ENCODE results near the gene MTFR2.
"Not testable (repeated sequence)": the region's sequence is repeated elsewhere in the genome, so short reads cannot be mapped to it uniquely, and the experiment has no call there.

MTFR2 gene

GRCh38 chr6:136226027-136226673 is 24.0 kb downstream of the MTFR2 start:
- Mint-ChIP-seq H3K9me3 (no peaks in the 10 kb centered on the region), H3K27me3 (peaks cover 0 to 10% of the 10 kb centered on the region in 2 donors), H3K27ac (peak overlapping the region; percentile 81 to 90), H3K4me1 (ENCODE audit: low read depth in 2 of 2) (peaks cover 0 to 10% of the 10 kb centered on the region in 2 donors), H3K36me3 (ENCODE audit: insufficient read depth) (no peaks in the 10 kb centered on the region), H3K4me3 (peak overlapping the region; percentile 70 to 72)
- peak; percentile 52 to 68 (median 64) for DNase-seq
- peak; percentile 97 for ATAC-seq (replicated peaks)

- DNase-seq (no peak), ATAC-seq (replicated peaks) (no peak)
- Mint-ChIP-seq H3K4me3 (no peak overlapping the region), H3K36me3 (ENCODE audit: insufficient read depth) (no peaks in the 10 kb centered on the region), H3K27me3 (peaks cover 0 to 10% of the 10 kb centered on the region in 2 donors), H3K27ac (no peak overlapping the region), H3K4me1 (ENCODE audit: low read depth in 2 of 2) (peaks cover 0 to 10% of the 10 kb centered on the region in 2 donors), H3K9me3 (no peaks in the 10 kb centered on the region)
These were observed 24.6 kb downstream of the MTFR2 start for GRCh38 chr6:136225496-136225895.

GRCh38 chr6:136224974-136225373 is 25.1 kb downstream of the MTFR2 start:
- not testable (repeated sequence) for H3K27ac Mint-ChIP-seq; H3K4me3 Mint-ChIP-seq; ATAC-seq (replicated peaks); H3K27me3 Mint-ChIP-seq; DNase-seq; H3K36me3 Mint-ChIP-seq (ENCODE audit: insufficient read depth); H3K9me3 Mint-ChIP-seq
- peaks cover 0 to 10% of the 10 kb centered on the region in 2 donors for H3K4me1 Mint-ChIP-seq (ENCODE audit: low read depth in 2 of 2)

GRCh38 chr6:136216503-136217401 is 33.4 kb downstream of the MTFR2 start:
- ATAC-seq (replicated peaks) (no peak), DNase-seq (no peak)
- Mint-ChIP-seq H3K4me3 (no peak overlapping the region), H3K4me1 (ENCODE audit: low read depth in 2 of 2) (no peaks in the 10 kb centered on the region), H3K36me3 (ENCODE audit: insufficient read depth) (no peaks in the 10 kb centered on the region), H3K9me3 (no peaks in the 10 kb centered on the region), H3K27ac (no peak overlapping the region), H3K27me3 (no peaks in the 10 kb centered on the region)

GRCh38 chr6:136213853-136214252 is 36.3 kb downstream of the MTFR2 start:
- no peaks in the 10 kb centered on the region for H3K9me3 Mint-ChIP-seq
- H3K4me1 Mint-ChIP-seq (ENCODE audit: low read depth in 2 of 2) = no peaks in the 10 kb centered on the region
- no peak overlapping the region for H3K4me3 Mint-ChIP-seq
- DNase-seq (no peak), ATAC-seq (replicated peaks) (no peak)
- peaks cover 7% of the 10 kb centered on the region for H3K36me3 Mint-ChIP-seq (ENCODE audit: insufficient read depth)
- H3K27me3 Mint-ChIP-seq = peaks cover 0 to 12% of the 10 kb centered on the region in 2 donors
- no peak overlapping the region for H3K27ac Mint-ChIP-seq

GRCh38 chr6:136213012-136213539 is 37.0 kb downstream of the MTFR2 start:
- Mint-ChIP-seq H3K27ac (no peak overlapping the region), H3K4me3 (no peak overlapping the region), H3K27me3 (peaks cover 0 to 12% of the 10 kb centered on the region in 2 donors), H3K36me3 (ENCODE audit: insufficient read depth) (peaks cover 7% of the 10 kb centered on the region), H3K9me3 (no peaks in the 10 kb centered on the region), H3K4me1 (ENCODE audit: low read depth in 2 of 2) (no peaks in the 10 kb centered on the region)
- ATAC-seq (replicated peaks) = no peak
- DNase-seq = no peak

GRCh38 chr6:136212608-136213007 is 37.5 kb downstream of the MTFR2 start:
- no peak overlapping the region for H3K4me3 Mint-ChIP-seq
- H3K4me1 Mint-ChIP-seq (ENCODE audit: low read depth in 2 of 2) = no peaks in the 10 kb centered on the region
- no peaks in the 10 kb centered on the region for H3K9me3 Mint-ChIP-seq
- peaks cover 0 to 12% of the 10 kb centered on the region in 2 donors for H3K27me3 Mint-ChIP-seq
- peaks cover 7% of the 10 kb centered on the region for H3K36me3 Mint-ChIP-seq (ENCODE audit: insufficient read depth)
- DNase-seq (no peak), ATAC-seq (replicated peaks) (no peak)
- H3K27ac Mint-ChIP-seq = no peak overlapping the region

GRCh38 chr6:136210398-136211165 is 39.5 kb downstream of the MTFR2 start:
- no peak for DNase-seq
- H3K9me3 Mint-ChIP-seq = no peaks in the 10 kb centered on the region
- H3K36me3 Mint-ChIP-seq (ENCODE audit: insufficient read depth) = peaks cover 7% of the 10 kb centered on the region
- peaks cover 0 to 12% of the 10 kb centered on the region in 2 donors for H3K27me3 Mint-ChIP-seq
- no peak overlapping the region for H3K4me3 Mint-ChIP-seq
- H3K27ac Mint-ChIP-seq = no peak overlapping the region
- no peak for ATAC-seq (replicated peaks)
- no peaks in the 10 kb centered on the region for H3K4me1 Mint-ChIP-seq (ENCODE audit: low read depth in 2 of 2)

- Mint-ChIP-seq H3K4me1 (ENCODE audit: low read depth in 2 of 2) (no peaks in the 10 kb centered on the region), H3K27ac (no peak overlapping the region), H3K27me3 (peaks cover 0 to 12% of the 10 kb centered on the region in 2 donors), H3K36me3 (ENCODE audit: insufficient read depth) (peaks cover 7% of the 10 kb centered on the region), H3K4me3 (no peak overlapping the region), H3K9me3 (no peaks in the 10 kb centered on the region)
- ATAC-seq (replicated peaks) (no peak), DNase-seq (no peak)
These were observed 40.6 kb downstream of the MTFR2 start for GRCh38 chr6:136209496-136209895.

GRCh38 chr6:136208783-136209182 is 41.3 kb downstream of the MTFR2 start:
- H3K36me3 Mint-ChIP-seq (ENCODE audit: insufficient read depth) = peaks cover 7% of the 10 kb centered on the region
- H3K4me3 Mint-ChIP-seq = no peak overlapping the region
- no peaks in the 10 kb centered on the region for H3K9me3 Mint-ChIP-seq
- H3K4me1 Mint-ChIP-seq (ENCODE audit: low read depth in 2 of 2) = no peaks in the 10 kb centered on the region
- DNase-seq (no peak), ATAC-seq (replicated peaks) (no peak)
- no peak overlapping the region for H3K27ac Mint-ChIP-seq
- H3K27me3 Mint-ChIP-seq = peaks cover 0 to 12% of the 10 kb centered on the region in 2 donors

GRCh38 chr6:136201732-136202131 is 48.4 kb downstream of the MTFR2 start:
- H3K4me3 Mint-ChIP-seq = no peak overlapping the region
- DNase-seq = no peak
- ATAC-seq (replicated peaks) = no peak
- H3K4me1 Mint-ChIP-seq (ENCODE audit: low read depth in 2 of 2) = no peaks in the 10 kb centered on the region
- no peaks in the 10 kb centered on the region for H3K36me3 Mint-ChIP-seq (ENCODE audit: insufficient read depth)
- H3K9me3 Mint-ChIP-seq = no peaks in the 10 kb centered on the region
- H3K27ac Mint-ChIP-seq = no peak overlapping the region
- H3K27me3 Mint-ChIP-seq = peaks cover 10 to 16% of the 10 kb centered on the region in 2 donors

- Mint-ChIP-seq H3K4me1 (ENCODE audit: low read depth in 2 of 2) (no peaks in the 10 kb centered on the region), H3K27ac (no peak overlapping the region), H3K4me3 (no peak overlapping the region), H3K36me3 (ENCODE audit: insufficient read depth) (no peaks in the 10 kb centered on the region), H3K9me3 (no peaks in the 10 kb centered on the region), H3K27me3 (peaks cover 7 to 29% of the 10 kb centered on the region in 2 donors)
- ATAC-seq (replicated peaks) (no peak), DNase-seq (no peak)
These were observed 57.2 kb downstream of the MTFR2 start for GRCh38 chr6:136192902-136193301.

- H3K9me3 Mint-ChIP-seq = no peaks in the 10 kb centered on the region
- peaks cover 10 to 29% of the 10 kb centered on the region in 2 donors for H3K27me3 Mint-ChIP-seq
- ATAC-seq (replicated peaks) = no peak
- H3K36me3 Mint-ChIP-seq (ENCODE audit: insufficient read depth) = no peaks in the 10 kb centered on the region
- no peak for DNase-seq
- H3K4me3 Mint-ChIP-seq = no peak overlapping the region
- H3K4me1 Mint-ChIP-seq (ENCODE audit: low read depth in 2 of 2) = no peaks in the 10 kb centered on the region
- H3K27ac Mint-ChIP-seq = peak overlapping the region in 1 of 2 donors; percentile 15
These were observed 58.4 kb downstream of the MTFR2 start for GRCh38 chr6:136191606-136192312.

Data from effector memory CD8-positive, alpha-beta T cell (primary cell).